HG03575 (cell line): ENCODE data around the gene ZNF821.
"Not testable (repeated sequence)": the region's sequence is repeated elsewhere in the genome, so short reads cannot be mapped to it uniquely, and the experiment has no call there.

Experiments
- ATAC-seq: cut with Tn5 transposase; IDR thresholded peaks from one replicate; pipeline ENCODE4 v1.9.1; 2021; ENCODE audit not compliant: unreplicated experiment, insufficient number of reproducible peaks, low FRiP score; ENCODE audit errors: extremely low read depth

ZNF821 gene, protein sequence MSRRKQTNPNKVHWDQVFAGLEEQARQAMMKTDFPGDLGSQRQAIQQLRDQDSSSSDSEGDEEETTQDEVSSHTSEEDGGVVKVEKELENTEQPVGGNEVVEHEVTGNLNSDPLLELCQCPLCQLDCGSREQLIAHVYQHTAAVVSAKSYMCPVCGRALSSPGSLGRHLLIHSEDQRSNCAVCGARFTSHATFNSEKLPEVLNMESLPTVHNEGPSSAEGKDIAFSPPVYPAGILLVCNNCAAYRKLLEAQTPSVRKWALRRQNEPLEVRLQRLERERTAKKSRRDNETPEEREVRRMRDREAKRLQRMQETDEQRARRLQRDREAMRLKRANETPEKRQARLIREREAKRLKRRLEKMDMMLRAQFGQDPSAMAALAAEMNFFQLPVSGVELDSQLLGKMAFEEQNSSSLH

DNA sequence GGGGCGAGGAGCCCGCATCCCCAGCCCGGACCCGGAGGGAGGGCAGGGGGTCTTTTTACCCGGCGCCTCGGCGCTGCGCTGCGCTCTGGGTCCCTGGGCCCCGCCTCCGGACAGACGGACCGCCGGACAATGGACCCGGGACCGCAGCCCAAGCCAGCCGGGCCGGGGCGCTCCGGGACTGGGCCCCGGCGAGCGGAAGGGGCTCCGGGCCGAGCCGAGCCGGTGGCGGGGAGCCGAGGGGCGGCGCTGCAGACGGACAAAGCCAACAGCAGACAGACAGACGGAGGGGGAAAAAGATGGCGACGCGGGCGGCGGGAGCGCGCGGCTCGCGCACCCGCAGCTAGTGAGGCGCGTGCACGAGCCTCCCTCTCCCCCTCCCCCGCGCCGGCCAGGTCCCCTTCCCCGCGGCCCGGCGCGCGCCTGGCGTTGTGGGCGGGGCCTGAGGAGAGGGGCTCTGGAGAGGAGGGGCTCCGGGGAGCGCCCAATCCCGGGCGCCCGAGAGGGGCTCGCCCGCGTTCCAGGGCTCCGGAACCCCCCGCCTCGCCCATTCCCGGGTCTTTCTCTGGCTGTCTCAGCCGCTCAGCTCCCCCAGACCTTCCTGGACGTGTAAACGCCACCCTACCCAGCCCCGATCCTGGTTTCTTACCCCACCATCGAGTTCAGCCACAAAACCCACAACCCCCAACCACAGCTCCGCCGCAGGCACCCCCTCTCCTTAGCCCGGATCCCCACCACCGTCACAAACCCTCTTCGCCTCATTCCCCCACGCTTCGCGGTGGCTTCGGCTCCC, at the start of gene ZNF821:
ZNF821 (minus strand) TSS at position 334 of the 790 bp plus-strand sequence. CDS start 4,236 bp downstream, outside the sequence.
- ATAC-seq: no peak

DNA sequence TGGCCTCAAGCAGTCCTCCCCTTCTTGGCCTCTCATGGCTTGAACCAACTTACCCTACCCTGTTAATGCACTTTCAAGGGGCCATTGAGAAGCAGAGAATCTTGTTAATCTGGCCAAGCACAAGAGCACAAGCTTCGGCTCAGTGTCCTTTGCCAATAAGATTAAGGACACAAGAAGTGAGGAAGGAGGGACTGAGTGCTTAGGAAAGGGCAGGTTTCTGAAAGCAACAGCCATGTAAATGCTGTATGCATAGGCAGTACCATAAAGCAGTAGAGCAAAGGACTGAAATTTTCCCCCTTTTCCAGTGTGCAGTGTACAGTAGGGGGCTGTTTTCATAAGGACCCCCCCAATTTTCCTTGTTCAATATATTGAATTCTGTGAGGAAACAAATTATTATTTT, 49.0 kb upstream of the ZNF821 start:
- ATAC-seq: no peak

DNA sequence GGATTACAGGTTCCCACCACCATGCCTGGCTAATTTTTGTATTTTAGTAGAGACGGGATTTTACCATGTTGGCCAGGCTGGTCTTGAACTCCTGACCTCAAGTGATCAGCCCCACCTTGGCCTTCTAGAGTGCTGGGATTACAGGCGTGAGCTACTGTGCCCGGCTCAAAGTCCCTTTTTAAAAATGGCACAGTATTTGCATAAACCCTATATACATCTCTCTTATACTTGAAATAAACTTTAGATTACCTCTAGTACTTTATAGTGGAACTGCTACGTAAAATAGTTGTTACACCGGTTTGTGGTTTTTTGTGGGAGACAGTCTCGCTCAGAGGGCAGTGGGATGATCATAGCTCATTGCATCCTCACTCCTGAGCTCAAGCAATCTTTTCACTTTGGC, 47.6 kb upstream of the ZNF821 start:
- ATAC-seq: no peak

DNA sequence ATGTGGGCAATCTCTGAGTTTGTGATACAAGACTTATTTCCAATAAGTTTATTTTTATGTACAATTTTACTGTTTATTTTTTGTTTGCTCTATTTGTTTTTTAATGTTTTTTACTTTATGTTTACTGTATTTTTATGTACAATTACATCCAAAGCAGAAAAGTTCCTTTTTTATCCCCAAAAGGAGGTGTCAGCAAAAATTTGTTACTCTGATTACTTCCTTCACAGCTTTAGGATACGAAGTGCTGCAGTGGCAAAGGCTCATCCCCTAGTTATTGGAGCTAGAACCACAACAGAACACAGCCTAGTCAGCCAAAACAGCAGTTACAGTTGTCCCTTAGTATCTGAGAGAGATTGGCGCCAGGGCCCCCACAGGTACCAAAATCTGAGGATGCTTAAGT, 47.0 kb upstream of the ZNF821 start:
- ATAC-seq: no peak

DNA sequence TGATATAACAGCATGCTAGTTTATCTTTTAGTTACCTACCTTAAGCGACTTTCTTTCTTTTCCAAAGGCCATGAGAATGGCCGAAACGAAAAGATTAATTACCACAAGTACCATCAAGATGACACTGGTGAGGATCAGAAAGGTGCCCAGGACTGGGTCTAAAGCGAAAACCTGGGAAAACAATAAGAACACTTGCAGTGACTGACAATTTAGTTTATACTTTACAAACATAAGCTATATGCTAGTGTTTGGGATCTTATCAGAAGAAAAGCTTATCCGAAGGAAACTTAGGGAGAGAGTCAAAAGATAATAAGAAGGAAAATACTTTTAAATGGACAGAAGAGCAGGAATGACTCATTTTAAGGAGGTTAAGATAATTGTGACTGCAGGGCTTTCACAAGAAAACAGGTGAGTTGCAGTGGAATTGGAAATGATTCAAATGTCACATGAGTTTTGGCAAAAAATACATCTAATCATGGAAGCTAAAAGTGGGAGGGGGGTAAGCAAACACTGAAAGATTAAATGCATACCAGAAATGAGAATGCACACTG, 46.1 kb upstream of the ZNF821 start:
- no peak for ATAC-seq

DNA sequence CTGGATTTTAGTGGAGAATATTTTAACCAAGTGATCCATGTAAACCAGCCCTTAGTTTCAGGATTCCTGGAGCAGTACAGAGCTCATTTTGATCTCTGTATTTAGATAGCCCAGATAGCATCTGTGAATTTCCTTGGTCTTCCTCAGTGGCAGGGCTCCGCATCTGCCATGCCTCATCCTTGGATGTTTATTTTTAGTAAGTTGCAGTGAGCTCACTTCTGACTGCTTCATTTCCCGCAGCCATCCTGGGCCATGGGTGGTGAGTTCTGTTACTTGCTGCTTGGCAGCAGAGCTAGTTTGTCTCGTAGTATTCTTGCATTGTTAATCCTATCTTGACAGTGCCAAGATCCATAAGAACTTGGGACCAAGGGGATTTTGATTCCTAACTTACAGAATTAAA, 45.1 kb upstream of the ZNF821 start:
- no peak for ATAC-seq

DNA sequence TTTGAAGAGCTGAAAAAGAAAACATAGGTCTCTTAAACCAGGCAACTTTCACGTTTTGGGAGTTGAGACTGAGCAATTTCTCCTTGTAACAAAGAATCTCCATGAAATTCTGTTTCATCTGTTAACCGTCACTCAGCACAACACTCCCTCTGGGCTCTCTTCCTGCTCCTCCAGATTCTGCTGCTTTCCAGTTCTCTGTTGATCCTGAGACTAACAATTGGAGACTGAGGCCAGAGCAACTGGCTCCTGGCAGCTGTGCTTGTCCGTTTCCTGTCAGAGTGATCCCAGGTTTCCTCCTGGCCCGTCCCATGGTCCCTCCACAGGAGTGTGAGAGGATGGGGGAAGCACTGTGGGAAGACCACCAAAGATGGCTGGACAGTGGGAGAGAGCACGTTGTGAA, 43.8 kb upstream of the ZNF821 start:
- no peak for ATAC-seq

DNA sequence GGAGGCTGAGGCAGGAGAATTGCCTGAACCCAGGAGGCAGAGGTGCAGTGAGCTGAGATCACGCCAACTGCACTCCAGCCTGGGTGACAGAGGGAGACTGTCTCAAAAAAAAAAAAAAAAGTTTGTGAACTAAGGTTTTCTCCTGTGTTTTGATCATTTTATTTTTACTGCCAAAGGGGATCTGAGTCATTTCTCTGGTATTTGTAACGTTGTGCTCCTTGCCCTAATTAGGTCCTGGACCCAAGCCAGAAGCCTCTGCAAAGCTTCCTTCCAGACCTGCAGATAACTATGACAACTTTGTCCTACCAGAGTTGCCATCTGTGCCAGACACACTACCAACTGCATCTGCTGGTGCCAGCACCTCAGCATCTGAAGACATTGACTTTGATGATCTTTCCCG, 43.4 kb upstream of the ZNF821 start:
- ATAC-seq: no peak

DNA sequence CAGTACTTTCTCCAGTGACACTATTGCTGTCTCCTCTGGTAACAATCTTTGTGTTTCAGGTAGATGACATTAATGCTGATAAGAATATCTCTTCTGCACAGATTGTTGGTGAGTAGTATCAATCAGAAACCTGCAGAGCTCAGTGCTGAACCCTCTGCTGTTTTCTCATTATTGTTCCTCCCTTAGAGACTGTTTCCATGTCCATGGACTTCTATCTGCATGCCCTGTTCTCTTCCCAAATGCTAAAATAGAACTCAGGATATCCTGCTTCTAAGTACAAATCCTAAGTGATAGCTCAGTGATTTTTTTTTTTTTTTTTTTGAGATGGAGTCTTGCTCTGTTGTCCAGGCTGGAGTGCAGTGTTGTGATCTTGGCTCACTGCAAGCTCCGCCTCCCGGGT, 40.7 kb upstream of the ZNF821 start:
- no peak for ATAC-seq

DNA sequence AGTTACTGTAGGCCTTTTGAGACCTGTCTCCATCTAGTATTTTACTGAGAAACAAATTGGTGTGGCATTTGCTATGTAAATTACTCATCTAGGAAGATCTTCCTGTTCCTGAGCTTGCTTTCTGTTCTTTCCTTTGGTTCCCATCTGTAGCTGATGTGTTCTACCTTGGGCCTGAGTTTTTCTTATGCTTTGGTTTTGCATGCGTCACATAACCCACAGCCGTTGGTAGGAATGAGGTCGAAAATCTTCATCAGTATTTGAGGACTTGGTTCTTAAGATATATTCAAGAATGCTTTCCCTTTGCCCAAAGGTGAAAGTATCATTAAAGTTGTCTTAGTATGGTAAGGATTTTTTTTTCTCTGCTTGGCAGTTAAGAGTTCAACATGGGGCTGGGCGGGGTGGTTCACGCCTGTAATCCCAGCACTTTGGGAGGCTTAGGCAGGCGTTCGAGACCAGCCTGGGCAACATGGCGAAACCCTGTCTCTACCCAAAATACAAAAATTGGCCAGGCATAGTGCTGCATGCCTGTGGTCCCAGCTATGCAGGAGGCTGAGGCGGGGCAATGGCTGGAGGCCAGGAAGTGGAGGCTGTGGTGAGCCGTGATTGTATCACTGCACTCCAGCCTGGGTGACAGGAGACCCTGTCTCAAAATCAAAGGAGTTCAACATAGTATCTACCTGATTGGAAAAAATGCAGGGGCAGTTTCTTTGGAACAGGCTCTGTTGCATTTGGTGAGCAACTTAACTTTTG, 40.1 kb upstream of the ZNF821 start:
- no peak for ATAC-seq

DNA sequence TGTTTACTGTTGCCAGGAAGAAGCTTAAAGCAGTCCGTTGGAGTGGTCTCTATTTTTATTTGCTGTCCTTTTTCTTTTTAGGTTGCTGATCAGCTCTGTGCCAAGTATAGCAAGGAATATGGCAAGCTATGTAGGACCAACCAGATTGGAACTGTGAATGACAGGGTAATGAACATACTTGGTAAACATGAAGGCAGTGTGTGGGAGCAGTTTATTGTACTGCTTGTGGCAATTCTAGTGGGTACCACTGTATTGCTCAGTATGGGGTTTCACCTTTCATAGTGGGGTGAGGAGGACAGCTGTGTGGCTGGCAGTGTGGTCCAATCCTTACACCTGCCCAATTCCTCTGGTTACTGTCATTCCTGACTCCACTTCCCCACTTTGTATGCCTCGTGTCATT, 36.7 kb upstream of the ZNF821 start:
- no peak for ATAC-seq

DNA sequence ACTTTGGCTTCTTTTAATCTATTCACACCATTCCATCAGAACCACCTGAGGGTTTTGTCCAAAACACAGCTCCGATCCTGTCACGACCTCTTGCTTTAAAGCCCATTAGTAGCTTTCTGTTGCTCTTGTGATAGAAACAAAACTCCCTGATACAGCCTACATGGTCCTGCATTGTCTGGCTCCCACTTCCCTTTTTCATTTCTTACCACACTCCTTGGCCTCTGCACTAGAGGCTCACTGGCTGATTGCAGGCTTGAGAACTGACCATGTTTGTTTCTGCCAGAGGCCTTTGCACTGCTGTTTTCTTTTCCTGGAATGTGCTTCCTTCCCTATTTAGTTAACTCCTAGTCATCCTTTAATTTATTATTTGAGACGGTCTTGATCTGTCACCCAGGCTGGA, 35.1 kb upstream of the ZNF821 start:
- ATAC-seq: no peak

DNA sequence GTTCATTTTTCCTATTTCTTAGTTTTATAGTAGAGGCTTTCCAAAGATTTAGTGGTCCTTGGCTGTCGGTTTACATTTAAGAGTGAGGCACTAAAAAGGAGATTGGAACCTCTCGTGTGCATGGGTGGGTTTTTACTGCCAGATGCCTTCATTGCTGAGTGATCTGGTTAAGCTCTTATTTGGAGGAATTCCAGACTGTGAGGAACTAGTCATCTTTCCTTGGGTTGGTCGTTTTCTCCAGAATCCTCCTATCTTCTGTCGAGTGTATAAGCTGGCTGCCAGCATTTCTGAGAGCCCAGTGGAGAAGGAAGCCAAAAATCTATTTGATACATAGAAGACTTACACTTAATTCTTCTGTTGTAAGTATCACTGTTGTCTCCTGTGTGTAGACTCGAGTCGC, 33.9 kb upstream of the ZNF821 start:
- ATAC-seq: no peak

DNA sequence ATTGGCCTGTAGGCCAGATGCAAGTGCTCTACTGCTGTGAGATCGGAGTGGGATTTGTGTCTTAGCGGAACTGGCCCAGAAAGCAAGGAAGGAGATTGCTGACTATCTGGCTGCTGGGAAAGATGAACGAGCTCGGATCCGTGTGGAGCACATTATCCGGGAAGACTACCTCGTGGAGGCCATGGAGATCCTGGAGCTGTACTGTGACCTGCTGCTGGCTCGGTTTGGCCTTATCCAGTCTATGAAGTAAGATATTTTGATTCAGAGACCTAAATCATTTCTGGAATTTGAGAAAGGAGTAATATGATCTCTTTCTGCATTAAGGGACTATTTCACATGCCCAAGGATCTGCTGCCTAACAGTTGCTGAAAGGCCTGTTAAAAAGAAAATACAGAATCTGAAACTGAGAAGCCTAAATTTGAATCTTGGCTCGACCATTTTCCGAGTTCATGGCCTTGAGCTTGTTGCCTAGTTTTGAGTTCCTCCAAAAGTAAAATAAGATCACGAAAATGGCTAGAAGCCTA, 32.5 kb upstream of the ZNF821 start:
- ATAC-seq: no peak

DNA sequence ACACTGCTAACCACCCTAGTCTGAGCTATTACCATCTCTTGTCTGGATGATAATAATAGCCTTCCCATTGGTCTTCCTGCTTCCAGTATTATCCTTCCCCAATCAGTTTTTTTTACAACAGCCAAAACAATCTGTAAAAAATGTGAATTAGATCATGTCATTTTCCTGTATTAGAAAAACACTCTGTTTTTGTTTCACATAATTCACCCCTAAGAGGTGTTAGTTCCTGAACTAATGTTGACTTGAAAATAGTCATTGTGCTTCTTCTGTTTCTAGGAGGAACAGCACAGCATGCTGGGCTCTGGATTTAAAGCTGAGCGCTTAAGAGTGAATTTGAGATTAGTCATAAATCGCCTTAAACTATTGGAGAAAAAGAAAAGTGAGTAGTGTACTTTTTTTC, 31.4 kb upstream of the ZNF821 start:
- no peak for ATAC-seq

DNA sequence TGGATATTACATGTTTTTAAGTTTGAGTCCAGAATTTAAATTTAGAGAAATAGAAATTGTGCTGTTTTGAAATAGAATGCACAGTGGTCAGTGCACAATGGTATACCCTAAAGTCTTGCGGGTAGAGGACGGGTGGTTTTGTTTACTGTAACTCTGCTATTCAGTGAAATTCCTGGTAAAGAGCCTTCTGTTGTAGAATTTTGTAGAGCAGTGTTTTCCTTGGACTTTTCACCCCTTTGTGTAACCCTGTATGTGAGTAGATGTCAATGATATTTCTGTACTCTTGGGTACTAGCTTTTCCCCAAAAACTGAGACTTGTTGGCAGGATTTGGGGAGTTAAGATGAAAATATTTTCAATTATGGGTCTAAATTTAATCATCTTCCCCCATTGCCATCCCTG, 30.8 kb upstream of the ZNF821 start:
- no peak for ATAC-seq

DNA sequence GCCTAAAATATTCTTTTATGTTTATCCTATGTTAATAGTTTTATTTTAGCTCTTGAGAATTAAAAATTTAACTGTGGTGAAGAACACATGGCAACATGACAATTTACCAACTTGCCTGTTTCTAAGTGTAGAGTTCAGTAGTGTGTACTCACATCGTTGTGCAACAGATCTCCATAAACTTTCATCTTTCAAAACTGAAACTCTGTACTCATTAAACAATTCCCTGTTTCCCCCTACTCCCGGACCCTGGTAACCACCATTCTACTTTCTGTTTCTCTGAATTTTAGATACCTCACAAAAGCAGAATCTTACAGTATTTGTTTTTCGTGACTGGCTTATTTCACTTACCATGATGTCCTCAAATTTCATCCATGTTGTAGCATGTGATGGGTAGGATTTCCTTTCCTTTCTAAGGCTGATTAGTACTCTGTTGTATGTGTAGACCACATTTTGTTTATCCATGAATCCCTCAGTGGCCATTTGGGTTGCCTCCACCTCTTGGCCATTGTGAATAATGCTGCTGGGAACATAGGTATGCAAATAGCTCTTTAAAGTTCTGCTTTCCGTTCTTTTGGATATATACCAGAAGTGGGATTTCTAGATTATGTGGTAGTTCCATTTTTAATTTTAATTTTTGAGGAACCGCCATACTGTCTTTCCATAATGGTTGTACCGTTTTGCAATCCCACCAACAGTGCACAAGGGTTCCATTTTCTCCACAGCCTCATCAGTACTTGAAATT, 28.7 kb upstream of the ZNF821 start:
- ATAC-seq: no peak

DNA sequence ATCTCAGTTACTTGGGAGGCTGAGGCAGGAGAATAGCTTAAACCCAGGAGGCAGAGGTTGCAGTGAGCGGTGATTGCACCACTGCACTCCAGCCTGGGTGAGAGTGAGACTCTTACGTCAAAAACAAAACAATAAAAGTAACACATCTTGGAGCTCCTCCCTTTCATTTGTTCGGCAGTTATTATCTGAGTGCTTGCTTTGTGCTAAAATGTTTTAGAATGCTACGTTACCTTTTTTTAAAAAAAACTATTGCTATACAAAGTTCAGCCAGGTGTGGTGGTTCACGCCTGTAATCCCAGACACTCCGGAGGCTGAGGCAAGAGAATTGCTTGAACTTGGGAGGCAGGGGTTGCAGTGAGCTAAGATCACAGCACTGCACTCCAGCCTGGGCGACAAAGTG, 27.1 kb upstream of the ZNF821 start:
- no peak for ATAC-seq

DNA sequence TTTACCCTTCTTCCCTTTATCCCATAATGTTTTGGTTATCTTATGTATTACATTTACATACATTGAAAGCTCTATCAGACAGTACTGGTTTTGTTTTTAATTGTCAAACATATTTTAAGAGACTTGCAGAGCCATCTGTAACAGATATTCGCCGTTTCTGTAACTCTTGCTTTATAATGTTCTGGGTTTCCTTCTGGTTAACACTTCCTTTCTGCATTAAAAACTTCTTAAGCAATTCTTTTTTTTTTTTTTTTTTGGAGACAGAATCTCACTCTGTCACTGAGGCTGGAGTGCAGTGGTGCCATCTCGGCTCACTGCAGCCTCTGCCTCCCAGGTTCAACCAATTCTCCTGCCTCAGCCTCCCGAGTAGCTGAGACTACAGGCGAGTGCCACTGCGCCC, 21.8 kb upstream of the ZNF821 start:
- not testable (repeated sequence) for ATAC-seq
